ENCODE data around the gene TBC1D22A.

GRCh38 chr22:47192651-47193437, 430.4 kb downstream of the TBC1D22A start:
- TF ChIP-seq RARB (CRISPR knock-in tag; IDR thresholded peaks at IDR 0.05) (no peak), PATZ1 (CRISPR knock-in tag; IDR thresholded peaks at IDR 0.05; ENCODE audit: borderline replicate concordance) (no peak), ZFP30 (CRISPR knock-in tag; IDR thresholded peaks at IDR 0.05) (no peak), ZNF565 (CRISPR knock-in tag; conservative IDR thresholded peaks at IDR 0.05; ENCODE audit: low read depth) (no peak), BACH2 (CRISPR knock-in tag; IDR thresholded peaks at IDR 0.05; ENCODE audit: borderline replicate concordance) (no peak), ISL1 (CRISPR knock-in tag; IDR thresholded peaks at IDR 0.05) (no peak), ZNF70 (CRISPR knock-in tag; IDR thresholded peaks at IDR 0.05) (no peak), ESRRG (CRISPR knock-in tag; IDR thresholded peaks at IDR 0.05) (no peak), ZC3H10 (CRISPR knock-in tag; IDR thresholded peaks at IDR 0.05) (no peak), ZNF8 (CRISPR knock-in tag; IDR thresholded peaks at IDR 0.05) (no peak), PPARA (CRISPR knock-in tag; IDR thresholded peaks at IDR 0.05; ENCODE audit: borderline replicate concordance) (no peak)
- TF ChIP-seq, protein P1, sequence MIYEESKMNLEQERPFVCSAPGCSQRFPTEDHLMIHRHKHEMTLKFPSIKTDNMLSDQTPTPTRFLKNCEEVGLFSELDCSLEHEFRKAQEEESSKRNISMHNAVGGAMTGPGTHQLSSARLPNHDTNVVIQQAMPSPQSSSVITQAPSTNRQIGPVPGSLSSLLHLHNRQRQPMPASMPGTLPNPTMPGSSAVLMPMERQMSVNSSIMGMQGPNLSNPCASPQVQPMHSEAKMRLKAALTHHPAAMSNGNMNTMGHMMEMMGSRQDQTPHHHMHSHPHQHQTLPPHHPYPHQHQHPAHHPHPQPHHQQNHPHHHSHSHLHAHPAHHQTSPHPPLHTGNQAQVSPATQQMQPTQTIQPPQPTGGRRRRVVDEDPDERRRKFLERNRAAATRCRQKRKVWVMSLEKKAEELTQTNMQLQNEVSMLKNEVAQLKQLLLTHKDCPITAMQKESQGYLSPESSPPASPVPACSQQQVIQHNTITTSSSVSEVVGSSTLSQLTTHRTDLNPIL (CRISPR knock-in tag; IDR thresholded peaks at IDR 0.05; ENCODE audit: low read depth), result no peak
